GM23338 (cell line): ENCODE results near the gene OR12D1.

Experiments used
- EZH2 ChIP-seq: fragments of 200-600 bp; sonication (generic); IDR thresholded peaks from one replicate; pipeline ENCODE4 v1.8.0; 2017; ENCODE audit warnings: antibody characterized with exemption, mild to moderate bottlenecking, low read depth; ENCODE audit not compliant: unreplicated experiment
- NANOG ChIP-seq: IDR thresholded peaks from 2 replicates; pipeline ENCODE4 v1.6.1; 2016; ENCODE audit warnings: antibody characterized with exemption, borderline replicate concordance
- POLR2AphosphoS5 ChIP-seq: IDR thresholded peaks from 2 replicates; pipeline ENCODE4 v1.6.1; 2016; ENCODE audit warnings: antibody characterized with exemption, low read depth
- ZNF331 ChIP-seq: fragments of 250-450 bp; sonication (Bioruptor Pico); IDR thresholded peaks from 2 replicates; pipeline ENCODE4 v1.5.0; 2020; ENCODE audit warnings: low read depth, mild to moderate bottlenecking, moderate library complexity
- TF ChIP-seq, protein P1 (sequence below), 2 experiments: fragments of 200-600 bp in 1 of 2; sonication (generic) in 1 of 2; conservative IDR thresholded peaks; 2 replicates each; pipeline versions ENCODE4 v1.5.1 to v1.6.1; 2016 to 2017; ENCODE audit warnings: antibody characterized with exemption in 2 of 2, low read depth in 2 of 2, mild to moderate bottlenecking in 2 of 2, moderate library complexity in 1 of 2
- TF ChIP-seq, protein P2 (sequence below): fragments of 250-450 bp; sonication (Bioruptor Pico); IDR thresholded peaks from 2 replicates; pipeline ENCODE4 v1.5.0; 2020; ENCODE audit warnings: mild to moderate bottlenecking, moderate library complexity
- TF ChIP-seq, protein P3 (sequence below): IDR thresholded peaks from one replicate; pipeline ENCODE4 v1.6.1; 2018; ENCODE audit warnings: antibody characterized with exemption; ENCODE audit not compliant: unreplicated experiment

DNA sequence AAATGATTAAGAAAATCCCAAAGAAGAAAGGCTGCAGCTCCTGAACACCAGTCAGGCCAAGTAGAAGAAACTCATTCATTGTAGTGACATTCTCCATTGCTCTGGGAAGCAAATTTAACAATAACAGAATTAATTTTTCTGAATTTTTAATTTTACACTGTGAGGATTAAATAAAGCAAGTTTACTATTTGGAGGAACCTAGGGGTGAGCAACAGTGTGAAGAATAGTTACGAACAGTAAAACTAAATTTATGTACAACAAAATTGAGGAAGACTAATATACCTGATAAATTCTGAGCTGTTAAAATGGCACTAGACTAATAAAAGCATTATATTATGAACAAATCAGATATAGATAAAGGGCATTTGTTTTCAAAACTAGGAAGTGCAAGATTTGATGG, 39.5 kb upstream of the OR12D1 start, which contains the start of gene OR12D3:
- TF ChIP-seq EZH2 (no peak), ZNF331 (CRISPR knock-in tag) (no peak), POLR2AphosphoS5 (no peak), NANOG (no peak)
- TF ChIP-seq, protein P1, sequence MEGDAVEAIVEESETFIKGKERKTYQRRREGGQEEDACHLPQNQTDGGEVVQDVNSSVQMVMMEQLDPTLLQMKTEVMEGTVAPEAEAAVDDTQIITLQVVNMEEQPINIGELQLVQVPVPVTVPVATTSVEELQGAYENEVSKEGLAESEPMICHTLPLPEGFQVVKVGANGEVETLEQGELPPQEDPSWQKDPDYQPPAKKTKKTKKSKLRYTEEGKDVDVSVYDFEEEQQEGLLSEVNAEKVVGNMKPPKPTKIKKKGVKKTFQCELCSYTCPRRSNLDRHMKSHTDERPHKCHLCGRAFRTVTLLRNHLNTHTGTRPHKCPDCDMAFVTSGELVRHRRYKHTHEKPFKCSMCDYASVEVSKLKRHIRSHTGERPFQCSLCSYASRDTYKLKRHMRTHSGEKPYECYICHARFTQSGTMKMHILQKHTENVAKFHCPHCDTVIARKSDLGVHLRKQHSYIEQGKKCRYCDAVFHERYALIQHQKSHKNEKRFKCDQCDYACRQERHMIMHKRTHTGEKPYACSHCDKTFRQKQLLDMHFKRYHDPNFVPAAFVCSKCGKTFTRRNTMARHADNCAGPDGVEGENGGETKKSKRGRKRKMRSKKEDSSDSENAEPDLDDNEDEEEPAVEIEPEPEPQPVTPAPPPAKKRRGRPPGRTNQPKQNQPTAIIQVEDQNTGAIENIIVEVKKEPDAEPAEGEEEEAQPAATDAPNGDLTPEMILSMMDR (conservative IDR thresholded peaks at IDR 0.05; ENCODE audit: low read depth in 2 of 2): no peak
- TF ChIP-seq, protein P2, sequence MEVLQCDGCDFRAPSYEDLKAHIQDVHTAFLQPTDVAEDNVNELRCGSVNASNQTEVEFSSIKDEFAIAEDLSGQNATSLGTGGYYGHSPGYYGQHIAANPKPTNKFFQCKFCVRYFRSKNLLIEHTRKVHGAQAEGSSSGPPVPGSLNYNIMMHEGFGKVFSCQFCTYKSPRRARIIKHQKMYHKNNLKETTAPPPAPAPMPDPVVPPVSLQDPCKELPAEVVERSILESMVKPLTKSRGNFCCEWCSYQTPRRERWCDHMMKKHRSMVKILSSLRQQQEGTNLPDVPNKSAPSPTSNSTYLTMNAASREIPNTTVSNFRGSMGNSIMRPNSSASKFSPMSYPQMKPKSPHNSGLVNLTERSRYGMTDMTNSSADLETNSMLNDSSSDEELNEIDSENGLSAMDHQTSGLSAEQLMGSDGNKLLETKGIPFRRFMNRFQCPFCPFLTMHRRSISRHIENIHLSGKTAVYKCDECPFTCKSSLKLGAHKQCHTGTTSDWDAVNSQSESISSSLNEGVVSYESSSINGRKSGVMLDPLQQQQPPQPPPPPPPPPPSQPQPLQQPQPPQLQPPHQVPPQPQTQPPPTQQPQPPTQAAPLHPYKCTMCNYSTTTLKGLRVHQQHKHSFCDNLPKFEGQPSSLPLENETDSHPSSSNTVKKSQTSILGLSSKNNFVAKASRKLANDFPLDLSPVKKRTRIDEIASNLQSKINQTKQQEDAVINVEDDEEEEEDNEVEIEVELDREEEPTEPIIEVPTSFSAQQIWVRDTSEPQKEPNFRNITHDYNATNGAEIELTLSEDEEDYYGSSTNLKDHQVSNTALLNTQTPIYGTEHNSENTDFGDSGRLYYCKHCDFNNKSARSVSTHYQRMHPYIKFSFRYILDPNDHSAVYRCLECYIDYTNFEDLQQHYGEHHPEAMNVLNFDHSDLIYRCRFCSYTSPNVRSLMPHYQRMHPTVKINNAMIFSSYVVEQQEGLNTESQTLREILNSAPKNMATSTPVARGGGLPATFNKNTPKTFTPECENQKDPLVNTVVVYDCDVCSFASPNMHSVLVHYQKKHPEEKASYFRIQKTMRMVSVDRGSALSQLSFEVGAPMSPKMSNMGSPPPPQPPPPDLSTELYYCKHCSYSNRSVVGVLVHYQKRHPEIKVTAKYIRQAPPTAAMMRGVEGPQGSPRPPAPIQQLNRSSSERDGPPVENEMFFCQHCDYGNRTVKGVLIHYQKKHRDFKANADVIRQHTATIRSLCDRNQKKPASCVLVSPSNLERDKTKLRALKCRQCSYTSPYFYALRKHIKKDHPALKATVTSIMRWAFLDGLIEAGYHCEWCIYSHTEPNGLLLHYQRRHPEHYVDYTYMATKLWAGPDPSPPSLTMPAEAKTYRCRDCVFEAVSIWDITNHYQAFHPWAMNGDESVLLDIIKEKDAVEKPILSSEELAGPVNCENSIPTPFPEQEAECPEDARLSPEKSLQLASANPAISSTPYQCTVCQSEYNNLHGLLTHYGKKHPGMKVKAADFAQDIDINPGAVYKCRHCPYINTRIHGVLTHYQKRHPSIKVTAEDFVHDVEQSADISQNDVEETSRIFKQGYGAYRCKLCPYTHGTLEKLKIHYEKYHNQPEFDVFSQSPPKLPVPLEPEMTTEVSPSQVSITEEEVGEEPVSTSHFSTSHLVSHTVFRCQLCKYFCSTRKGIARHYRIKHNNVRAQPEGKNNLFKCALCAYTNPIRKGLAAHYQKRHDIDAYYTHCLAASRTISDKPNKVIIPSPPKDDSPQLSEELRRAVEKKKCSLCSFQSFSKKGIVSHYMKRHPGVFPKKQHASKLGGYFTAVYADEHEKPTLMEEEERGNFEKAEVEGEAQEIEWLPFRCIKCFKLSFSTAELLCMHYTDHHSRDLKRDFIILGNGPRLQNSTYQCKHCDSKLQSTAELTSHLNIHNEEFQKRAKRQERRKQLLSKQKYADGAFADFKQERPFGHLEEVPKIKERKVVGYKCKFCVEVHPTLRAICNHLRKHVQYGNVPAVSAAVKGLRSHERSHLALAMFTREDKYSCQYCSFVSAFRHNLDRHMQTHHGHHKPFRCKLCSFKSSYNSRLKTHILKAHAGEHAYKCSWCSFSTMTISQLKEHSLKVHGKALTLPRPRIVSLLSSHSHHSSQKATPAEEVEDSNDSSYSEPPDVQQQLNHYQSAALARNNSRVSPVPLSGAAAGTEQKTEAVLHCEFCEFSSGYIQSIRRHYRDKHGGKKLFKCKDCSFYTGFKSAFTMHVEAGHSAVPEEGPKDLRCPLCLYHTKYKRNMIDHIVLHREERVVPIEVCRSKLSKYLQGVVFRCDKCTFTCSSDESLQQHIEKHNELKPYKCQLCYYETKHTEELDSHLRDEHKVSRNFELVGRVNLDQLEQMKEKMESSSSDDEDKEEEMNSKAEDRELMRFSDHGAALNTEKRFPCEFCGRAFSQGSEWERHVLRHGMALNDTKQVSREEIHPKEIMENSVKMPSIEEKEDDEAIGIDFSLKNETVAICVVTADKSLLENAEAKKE (CRISPR knock-in tag): no peak
- TF ChIP-seq, protein P3, sequence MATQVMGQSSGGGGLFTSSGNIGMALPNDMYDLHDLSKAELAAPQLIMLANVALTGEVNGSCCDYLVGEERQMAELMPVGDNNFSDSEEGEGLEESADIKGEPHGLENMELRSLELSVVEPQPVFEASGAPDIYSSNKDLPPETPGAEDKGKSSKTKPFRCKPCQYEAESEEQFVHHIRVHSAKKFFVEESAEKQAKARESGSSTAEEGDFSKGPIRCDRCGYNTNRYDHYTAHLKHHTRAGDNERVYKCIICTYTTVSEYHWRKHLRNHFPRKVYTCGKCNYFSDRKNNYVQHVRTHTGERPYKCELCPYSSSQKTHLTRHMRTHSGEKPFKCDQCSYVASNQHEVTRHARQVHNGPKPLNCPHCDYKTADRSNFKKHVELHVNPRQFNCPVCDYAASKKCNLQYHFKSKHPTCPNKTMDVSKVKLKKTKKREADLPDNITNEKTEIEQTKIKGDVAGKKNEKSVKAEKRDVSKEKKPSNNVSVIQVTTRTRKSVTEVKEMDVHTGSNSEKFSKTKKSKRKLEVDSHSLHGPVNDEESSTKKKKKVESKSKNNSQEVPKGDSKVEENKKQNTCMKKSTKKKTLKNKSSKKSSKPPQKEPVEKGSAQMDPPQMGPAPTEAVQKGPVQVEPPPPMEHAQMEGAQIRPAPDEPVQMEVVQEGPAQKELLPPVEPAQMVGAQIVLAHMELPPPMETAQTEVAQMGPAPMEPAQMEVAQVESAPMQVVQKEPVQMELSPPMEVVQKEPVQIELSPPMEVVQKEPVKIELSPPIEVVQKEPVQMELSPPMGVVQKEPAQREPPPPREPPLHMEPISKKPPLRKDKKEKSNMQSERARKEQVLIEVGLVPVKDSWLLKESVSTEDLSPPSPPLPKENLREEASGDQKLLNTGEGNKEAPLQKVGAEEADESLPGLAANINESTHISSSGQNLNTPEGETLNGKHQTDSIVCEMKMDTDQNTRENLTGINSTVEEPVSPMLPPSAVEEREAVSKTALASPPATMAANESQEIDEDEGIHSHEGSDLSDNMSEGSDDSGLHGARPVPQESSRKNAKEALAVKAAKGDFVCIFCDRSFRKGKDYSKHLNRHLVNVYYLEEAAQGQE: no peak
